HepG2 (cell line): ENCODE results near the gene ANKRD11. TPM values are rescaled to one million over a fixed set of nuclear protein-coding genes. Genes with fewer than 3 reads are reported as not detected.

Source experiments
- CC2D1A ChIP-seq: sonication (generic); formaldehyde crosslinking; IDR thresholded peaks from 2 replicates; pipeline ENCODE4 v1.8.1; 2023; ENCODE audit warnings: mild to moderate bottlenecking, missing genetic modification reagents
- RFXANK ChIP-seq: IDR thresholded peaks from 2 replicates; pipeline ENCODE4 v1.6.1; 2016
- ZFP90 ChIP-seq: sonication (generic); formaldehyde crosslinking; IDR thresholded peaks from 2 replicates; pipeline ENCODE4 v1.8.0; 2022; ENCODE audit warnings: missing genetic modification reagents, mild to moderate bottlenecking, inconsistent platforms, borderline replicate concordance
- ZNF383 ChIP-seq: sonication (generic); formaldehyde crosslinking; IDR thresholded peaks from 2 replicates; pipeline ENCODE4 v1.4.0; 2020; ENCODE audit warnings: missing genetic modification reagents, mild to moderate bottlenecking, borderline replicate concordance
- ZNF652 ChIP-seq: IDR thresholded peaks from 2 replicates; pipeline ENCODE4 v1.6.1; 2016; ENCODE audit warnings: low read depth, borderline replicate concordance
- ZNF781 ChIP-seq: sonication (generic); formaldehyde crosslinking; IDR thresholded peaks from 2 replicates; pipeline ENCODE4 v1.5.1; 2020; ENCODE audit warnings: borderline replicate concordance, mild to moderate bottlenecking, missing genetic modification reagents; ENCODE audit errors: not compliant biosample characterization
- polyA plus RNA-seq, 8 experiments: library from polyadenylated mRNA; depleted of rRNA in 3 of 8; stranded (reverse) in 7 of 8; unstranded in 1 of 8; fragments of >200 nt; fragmentation: Illumina TruSeq in 4 of 8; extraction: Trizol in 4 of 8; gene quantifications; 2 replicates each; pipeline versions ENCODE4 v1.2.1 to v1.2.3, GENCODE V29; 2011 to 2016; ENCODE audit warnings: low read depth in 4 of 8, missing spikeins in 1 of 8, mixed read lengths in 1 of 8; ENCODE audit not compliant: insufficient read depth in 1 of 8
- total RNA-seq, 5 experiments: library from RNA; depleted of rRNA; stranded (reverse); fragments of >200 nt; fragmentation: Illumina TruSeq; extraction: Trizol; gene quantifications; 2 replicates each; pipeline ENCODE4 v1.2.3, GENCODE V29; 2016; ENCODE audit warnings: low read depth in 1 of 5
- TF ChIP-seq, protein P1 (sequence below): conservative IDR thresholded peaks from 2 replicates; pipeline ENCODE4 v1.6.1; 2018; ENCODE audit warnings: missing genetic modification reagents
- TF ChIP-seq, protein P2 (sequence below): IDR thresholded peaks from 2 replicates; pipeline ENCODE4 v1.6.1; 2016; ENCODE audit warnings: missing genetic modification reagents, missing compliant biosample characterization
- TF ChIP-seq, protein P3 (sequence below): sonication (generic); formaldehyde crosslinking; IDR thresholded peaks from 2 replicates; pipeline ENCODE4 v1.4.0; 2020; ENCODE audit warnings: missing genetic modification reagents
- TF ChIP-seq, protein P4 (sequence below): sonication (generic); formaldehyde crosslinking; IDR thresholded peaks from 2 replicates; pipeline ENCODE4 v1.9.0; 2021; ENCODE audit warnings: mild to moderate bottlenecking, missing genetic modification reagents
- TF ChIP-seq, protein P5 (sequence below): sonication (generic); formaldehyde crosslinking; IDR thresholded peaks from 2 replicates; pipeline ENCODE4 v1.4.0; 2020; ENCODE audit warnings: missing genetic modification reagents

Gene ANKRD11
- total and polyA plus RNA-seq, 2 of the 13 experiments (the other 11 are each of a cell fraction or from before 2014, with no cell fraction given): 21.4 to 38.4 TPM

DNA sequence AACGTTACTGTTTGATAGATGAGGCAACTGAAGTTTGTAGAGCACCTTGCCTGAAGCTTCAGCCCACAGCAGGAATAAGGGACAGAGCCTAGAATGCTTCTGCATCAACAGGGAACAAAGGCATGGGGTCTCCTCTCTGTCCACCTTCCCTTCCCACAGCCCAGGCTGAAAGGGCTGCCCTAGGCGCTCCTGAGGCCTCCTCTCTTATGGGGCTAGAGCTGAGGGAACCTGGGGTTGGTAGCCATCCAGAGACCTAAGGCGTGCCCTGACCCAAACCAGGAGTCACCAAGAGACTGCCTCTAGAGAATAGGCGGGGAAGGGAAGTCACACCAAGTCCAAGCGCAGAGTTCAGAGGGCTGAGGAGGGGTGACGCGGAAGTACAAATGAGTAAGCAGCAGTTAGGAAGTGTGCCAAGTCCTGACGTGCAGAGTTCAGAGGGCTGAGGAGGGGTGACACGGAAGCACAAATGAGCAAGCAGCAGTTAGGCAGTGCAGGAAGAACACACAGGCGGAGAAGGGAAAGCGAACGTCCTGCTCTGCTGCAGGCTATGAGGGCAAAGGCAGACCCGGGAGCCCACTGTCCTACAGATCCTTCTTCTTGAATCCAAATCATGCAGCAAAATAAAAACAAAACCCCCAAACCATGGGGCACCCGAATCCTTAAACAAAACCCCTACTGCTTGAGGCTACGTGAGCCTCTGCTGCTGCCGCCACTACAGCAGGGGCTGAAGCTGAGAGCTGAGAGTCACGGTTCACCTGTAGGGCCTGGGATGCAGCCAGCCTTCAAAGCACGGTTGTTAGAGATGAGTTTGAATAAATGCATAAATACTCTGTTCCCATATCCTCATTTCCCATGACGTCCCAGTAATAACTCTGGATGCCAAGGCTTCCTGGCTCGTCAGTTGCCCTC is 15.1 kb upstream of the ANKRD11 start (continued):
- TF ChIP-seq, protein P1, sequence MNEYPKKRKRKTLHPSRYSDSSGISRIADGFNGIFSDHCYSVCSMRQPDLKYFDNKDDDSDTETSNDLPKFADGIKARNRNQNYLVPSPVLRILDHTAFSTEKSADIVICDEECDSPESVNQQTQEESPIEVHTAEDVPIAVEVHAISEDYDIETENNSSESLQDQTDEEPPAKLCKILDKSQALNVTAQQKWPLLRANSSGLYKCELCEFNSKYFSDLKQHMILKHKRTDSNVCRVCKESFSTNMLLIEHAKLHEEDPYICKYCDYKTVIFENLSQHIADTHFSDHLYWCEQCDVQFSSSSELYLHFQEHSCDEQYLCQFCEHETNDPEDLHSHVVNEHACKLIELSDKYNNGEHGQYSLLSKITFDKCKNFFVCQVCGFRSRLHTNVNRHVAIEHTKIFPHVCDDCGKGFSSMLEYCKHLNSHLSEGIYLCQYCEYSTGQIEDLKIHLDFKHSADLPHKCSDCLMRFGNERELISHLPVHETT (CRISPR knock-in tag): 0 out of 2 replicates have a peak, but pooled peaks have one; percentile 50
- TF ChIP-seq RFXANK (no peak; the same call in 1 of the 2 replicates), ZNF781 (CRISPR knock-in tag) (peak; percentile 90), ZNF383 (CRISPR knock-in tag) (peak; percentile 93; the same call in 1 of the 2 replicates), ZNF652 (CRISPR knock-in tag) (no peak), CC2D1A (no peak), ZFP90 (peak; percentile 66; the same call in 1 of the 2 replicates)
- TF ChIP-seq, protein P2, sequence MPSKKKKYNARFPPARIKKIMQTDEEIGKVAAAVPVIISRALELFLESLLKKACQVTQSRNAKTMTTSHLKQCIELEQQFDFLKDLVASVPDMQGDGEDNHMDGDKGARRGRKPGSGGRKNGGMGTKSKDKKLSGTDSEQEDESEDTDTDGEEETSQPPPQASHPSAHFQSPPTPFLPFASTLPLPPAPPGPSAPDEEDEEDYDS (CRISPR knock-in tag): peak; percentile 96
- TF ChIP-seq, protein P3, sequence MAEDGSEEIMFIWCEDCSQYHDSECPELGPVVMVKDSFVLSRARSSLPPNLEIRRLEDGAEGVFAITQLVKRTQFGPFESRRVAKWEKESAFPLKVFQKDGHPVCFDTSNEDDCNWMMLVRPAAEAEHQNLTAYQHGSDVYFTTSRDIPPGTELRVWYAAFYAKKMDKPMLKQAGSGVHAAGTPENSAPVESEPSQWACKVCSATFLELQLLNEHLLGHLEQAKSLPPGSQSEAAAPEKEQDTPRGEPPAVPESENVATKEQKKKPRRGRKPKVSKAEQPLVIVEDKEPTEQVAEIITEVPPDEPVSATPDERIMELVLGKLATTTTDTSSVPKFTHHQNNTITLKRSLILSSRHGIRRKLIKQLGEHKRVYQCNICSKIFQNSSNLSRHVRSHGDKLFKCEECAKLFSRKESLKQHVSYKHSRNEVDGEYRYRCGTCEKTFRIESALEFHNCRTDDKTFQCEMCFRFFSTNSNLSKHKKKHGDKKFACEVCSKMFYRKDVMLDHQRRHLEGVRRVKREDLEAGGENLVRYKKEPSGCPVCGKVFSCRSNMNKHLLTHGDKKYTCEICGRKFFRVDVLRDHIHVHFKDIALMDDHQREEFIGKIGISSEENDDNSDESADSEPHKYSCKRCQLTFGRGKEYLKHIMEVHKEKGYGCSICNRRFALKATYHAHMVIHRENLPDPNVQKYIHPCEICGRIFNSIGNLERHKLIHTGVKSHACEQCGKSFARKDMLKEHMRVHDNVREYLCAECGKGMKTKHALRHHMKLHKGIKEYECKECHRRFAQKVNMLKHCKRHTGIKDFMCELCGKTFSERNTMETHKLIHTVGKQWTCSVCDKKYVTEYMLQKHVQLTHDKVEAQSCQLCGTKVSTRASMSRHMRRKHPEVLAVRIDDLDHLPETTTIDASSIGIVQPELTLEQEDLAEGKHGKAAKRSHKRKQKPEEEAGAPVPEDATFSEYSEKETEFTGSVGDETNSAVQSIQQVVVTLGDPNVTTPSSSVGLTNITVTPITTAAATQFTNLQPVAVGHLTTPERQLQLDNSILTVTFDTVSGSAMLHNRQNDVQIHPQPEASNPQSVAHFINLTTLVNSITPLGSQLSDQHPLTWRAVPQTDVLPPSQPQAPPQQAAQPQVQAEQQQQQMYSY (CRISPR knock-in tag): no peak
- TF ChIP-seq, protein P4, sequence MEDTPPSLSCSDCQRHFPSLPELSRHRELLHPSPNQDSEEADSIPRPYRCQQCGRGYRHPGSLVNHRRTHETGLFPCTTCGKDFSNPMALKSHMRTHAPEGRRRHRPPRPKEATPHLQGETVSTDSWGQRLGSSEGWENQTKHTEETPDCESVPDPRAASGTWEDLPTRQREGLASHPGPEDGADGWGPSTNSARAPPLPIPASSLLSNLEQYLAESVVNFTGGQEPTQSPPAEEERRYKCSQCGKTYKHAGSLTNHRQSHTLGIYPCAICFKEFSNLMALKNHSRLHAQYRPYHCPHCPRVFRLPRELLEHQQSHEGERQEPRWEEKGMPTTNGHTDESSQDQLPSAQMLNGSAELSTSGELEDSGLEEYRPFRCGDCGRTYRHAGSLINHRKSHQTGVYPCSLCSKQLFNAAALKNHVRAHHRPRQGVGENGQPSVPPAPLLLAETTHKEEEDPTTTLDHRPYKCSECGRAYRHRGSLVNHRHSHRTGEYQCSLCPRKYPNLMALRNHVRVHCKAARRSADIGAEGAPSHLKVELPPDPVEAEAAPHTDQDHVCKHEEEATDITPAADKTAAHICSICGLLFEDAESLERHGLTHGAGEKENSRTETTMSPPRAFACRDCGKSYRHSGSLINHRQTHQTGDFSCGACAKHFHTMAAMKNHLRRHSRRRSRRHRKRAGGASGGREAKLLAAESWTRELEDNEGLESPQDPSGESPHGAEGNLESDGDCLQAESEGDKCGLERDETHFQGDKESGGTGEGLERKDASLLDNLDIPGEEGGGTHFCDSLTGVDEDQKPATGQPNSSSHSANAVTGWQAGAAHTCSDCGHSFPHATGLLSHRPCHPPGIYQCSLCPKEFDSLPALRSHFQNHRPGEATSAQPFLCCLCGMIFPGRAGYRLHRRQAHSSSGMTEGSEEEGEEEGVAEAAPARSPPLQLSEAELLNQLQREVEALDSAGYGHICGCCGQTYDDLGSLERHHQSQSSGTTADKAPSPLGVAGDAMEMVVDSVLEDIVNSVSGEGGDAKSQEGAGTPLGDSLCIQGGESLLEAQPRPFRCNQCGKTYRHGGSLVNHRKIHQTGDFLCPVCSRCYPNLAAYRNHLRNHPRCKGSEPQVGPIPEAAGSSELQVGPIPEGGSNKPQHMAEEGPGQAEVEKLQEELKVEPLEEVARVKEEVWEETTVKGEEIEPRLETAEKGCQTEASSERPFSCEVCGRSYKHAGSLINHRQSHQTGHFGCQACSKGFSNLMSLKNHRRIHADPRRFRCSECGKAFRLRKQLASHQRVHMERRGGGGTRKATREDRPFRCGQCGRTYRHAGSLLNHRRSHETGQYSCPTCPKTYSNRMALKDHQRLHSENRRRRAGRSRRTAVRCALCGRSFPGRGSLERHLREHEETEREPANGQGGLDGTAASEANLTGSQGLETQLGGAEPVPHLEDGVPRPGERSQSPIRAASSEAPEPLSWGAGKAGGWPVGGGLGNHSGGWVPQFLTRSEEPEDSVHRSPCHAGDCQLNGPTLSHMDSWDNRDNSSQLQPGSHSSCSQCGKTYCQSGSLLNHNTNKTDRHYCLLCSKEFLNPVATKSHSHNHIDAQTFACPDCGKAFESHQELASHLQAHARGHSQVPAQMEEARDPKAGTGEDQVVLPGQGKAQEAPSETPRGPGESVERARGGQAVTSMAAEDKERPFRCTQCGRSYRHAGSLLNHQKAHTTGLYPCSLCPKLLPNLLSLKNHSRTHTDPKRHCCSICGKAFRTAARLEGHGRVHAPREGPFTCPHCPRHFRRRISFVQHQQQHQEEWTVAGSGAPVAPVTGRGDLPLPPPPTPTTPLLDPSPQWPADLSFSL: peak; percentile 78
- TF ChIP-seq, protein P5, sequence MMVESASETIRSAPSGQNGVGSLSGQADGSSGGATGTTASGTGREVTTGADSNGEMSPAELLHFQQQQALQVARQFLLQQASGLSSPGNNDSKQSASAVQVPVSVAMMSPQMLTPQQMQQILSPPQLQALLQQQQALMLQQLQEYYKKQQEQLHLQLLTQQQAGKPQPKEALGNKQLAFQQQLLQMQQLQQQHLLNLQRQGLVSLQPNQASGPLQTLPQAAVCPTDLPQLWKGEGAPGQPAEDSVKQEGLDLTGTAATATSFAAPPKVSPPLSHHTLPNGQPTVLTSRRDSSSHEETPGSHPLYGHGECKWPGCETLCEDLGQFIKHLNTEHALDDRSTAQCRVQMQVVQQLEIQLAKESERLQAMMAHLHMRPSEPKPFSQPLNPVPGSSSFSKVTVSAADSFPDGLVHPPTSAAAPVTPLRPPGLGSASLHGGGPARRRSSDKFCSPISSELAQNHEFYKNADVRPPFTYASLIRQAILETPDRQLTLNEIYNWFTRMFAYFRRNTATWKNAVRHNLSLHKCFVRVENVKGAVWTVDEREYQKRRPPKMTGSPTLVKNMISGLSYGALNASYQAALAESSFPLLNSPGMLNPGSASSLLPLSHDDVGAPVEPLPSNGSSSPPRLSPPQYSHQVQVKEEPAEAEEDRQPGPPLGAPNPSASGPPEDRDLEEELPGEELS (CRISPR knock-in tag): peak; percentile 95
